ENCODE results near the gene DOK3.

DNA sequence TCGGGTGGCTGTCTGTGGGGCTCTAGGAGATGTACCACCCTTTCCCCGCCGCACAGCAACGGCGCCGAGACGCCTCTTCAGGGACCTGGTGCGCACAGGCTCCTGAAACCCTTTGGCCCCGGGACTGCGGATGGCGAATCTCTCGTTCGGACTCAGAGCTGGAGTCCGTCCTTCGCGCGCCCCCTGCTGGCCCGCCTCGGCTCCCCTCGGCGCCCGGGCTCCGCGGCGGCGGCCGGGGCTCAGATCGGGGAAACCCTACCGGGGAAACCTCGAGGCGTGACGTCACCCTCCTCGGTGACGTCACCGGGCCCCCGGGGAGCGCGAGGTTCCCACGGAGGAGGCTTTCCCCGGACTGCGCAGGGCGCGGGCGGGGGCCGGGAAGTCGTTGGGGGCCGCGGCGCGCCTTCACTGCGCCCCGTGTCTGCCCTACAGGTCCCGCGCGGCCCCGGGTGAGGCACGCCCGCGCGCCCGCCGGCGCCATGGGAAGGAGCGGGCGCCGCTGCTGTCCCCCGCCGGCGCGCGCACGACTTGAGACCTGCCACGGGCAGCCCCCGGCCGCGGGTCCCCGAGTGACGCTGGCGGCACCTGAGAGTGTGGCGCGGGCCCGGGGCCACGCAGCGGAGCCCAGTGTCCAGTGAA is 55.1 kb downstream of the DOK3 start:
- TF ChIP-seq POLR2AphosphoS5 (IDR thresholded peaks at IDR 0.05; ENCODE audit: low read depth, low read length) (no peak; the same call in 1 of the 2 replicates), TAF1 (IDR thresholded peaks at IDR 0.05; ENCODE audit: borderline replicate concordance, insufficient read depth, low read length) (no peak), SIN3A (IDR thresholded peaks at IDR 0.05; ENCODE audit: borderline replicate concordance, insufficient read depth, low read length) (no peak), FOXP2 (optimal IDR thresholded peaks at IDR 0.05; ENCODE audit: borderline replicate concordance, extremely low read depth, extremely low read length, insufficient read depth) (no peak)
- TF ChIP-seq, protein P1, sequence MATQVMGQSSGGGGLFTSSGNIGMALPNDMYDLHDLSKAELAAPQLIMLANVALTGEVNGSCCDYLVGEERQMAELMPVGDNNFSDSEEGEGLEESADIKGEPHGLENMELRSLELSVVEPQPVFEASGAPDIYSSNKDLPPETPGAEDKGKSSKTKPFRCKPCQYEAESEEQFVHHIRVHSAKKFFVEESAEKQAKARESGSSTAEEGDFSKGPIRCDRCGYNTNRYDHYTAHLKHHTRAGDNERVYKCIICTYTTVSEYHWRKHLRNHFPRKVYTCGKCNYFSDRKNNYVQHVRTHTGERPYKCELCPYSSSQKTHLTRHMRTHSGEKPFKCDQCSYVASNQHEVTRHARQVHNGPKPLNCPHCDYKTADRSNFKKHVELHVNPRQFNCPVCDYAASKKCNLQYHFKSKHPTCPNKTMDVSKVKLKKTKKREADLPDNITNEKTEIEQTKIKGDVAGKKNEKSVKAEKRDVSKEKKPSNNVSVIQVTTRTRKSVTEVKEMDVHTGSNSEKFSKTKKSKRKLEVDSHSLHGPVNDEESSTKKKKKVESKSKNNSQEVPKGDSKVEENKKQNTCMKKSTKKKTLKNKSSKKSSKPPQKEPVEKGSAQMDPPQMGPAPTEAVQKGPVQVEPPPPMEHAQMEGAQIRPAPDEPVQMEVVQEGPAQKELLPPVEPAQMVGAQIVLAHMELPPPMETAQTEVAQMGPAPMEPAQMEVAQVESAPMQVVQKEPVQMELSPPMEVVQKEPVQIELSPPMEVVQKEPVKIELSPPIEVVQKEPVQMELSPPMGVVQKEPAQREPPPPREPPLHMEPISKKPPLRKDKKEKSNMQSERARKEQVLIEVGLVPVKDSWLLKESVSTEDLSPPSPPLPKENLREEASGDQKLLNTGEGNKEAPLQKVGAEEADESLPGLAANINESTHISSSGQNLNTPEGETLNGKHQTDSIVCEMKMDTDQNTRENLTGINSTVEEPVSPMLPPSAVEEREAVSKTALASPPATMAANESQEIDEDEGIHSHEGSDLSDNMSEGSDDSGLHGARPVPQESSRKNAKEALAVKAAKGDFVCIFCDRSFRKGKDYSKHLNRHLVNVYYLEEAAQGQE (IDR thresholded peaks at IDR 0.05; ENCODE audit: insufficient read depth in 1 of 2, low read depth in 2 of 2, low read length in 2 of 2), result no peak

All from PFSK-1 (cell line).